Measurements from ENCODE around the gene ERC2.

ERC2 gene

GRCh38 chr3:55491296-55491816 lies 976.9 kb downstream of the ERC2 start (continued):
- TF ChIP-seq, protein P1, sequence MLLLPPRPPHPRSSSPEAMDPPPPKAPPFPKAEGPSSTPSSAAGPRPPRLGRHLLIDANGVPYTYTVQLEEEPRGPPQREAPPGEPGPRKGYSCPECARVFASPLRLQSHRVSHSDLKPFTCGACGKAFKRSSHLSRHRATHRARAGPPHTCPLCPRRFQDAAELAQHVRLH (tag by site-specific recombination; IDR thresholded peaks at IDR 0.05) = peak; percentile 91
- TF ChIP-seq SCRT2 (tag by site-specific recombination; IDR thresholded peaks at IDR 0.05) (no peak), ZNF239 (tag by site-specific recombination; IDR thresholded peaks at IDR 0.05) (no peak), ZBTB20 (tag by site-specific recombination; IDR thresholded peaks at IDR 0.05) (peak; percentile 71), ZNF560 (tag by site-specific recombination; IDR thresholded peaks at IDR 0.05; ENCODE audit: borderline replicate concordance) (no peak), ZFP41 (tag by site-specific recombination; IDR thresholded peaks at IDR 0.05; ENCODE audit: borderline replicate concordance) (no peak), TRIM28 (IDR thresholded peaks at IDR 0.05; ENCODE audit: borderline replicate concordance, low read length) (no peak), MYNN (tag by site-specific recombination; IDR thresholded peaks at IDR 0.05; ENCODE audit: borderline replicate concordance) (no peak), ZFP37 (tag by site-specific recombination; IDR thresholded peaks at IDR 0.05) (no peak), ZNF280C (tag by site-specific recombination; IDR thresholded peaks at IDR 0.05) (no peak), ZNF561 (tag by site-specific recombination; IDR thresholded peaks at IDR 0.05; ENCODE audit: borderline replicate concordance) (peak; percentile 86), ZNF518A (tag by site-specific recombination; conservative IDR thresholded peaks at IDR 0.05; ENCODE audit: low read depth) (peak; percentile 37; the same call in 1 of the 2 replicates), ZNF610 (tag by site-specific recombination; IDR thresholded peaks at IDR 0.05; ENCODE audit: borderline replicate concordance) (no peak), ZNF76 (tag by site-specific recombination; IDR thresholded peaks at IDR 0.05; ENCODE audit: borderline replicate concordance, low read depth) (no peak), ZNF324 (tag by site-specific recombination; IDR thresholded peaks at IDR 0.05) (no peak), ZNF274 (IDR thresholded peaks at IDR 0.05; ENCODE audit: low read length) (no peak), ZNF274 (tag by site-specific recombination; IDR thresholded peaks at IDR 0.05; ENCODE audit: borderline replicate concordance) (no peak), ZNF677 (tag by site-specific recombination; IDR thresholded peaks at IDR 0.05) (no peak), ZNF292 (tag by site-specific recombination; IDR thresholded peaks at IDR 0.05; ENCODE audit: borderline replicate concordance, low read depth) (no peak), GFI1B (tag by site-specific recombination; IDR thresholded peaks at IDR 0.05) (peak; percentile 75), HOXD13 (CRISPR knock-in tag; IDR thresholded peaks at IDR 0.05; ENCODE audit: borderline replicate concordance) (peak; percentile 77; the same call in 1 of the 2 replicates), SETDB1 (IDR thresholded peaks at IDR 0.05; ENCODE audit: insufficient read length, low read length) (no peak)
- TF ChIP-seq, protein P2, sequence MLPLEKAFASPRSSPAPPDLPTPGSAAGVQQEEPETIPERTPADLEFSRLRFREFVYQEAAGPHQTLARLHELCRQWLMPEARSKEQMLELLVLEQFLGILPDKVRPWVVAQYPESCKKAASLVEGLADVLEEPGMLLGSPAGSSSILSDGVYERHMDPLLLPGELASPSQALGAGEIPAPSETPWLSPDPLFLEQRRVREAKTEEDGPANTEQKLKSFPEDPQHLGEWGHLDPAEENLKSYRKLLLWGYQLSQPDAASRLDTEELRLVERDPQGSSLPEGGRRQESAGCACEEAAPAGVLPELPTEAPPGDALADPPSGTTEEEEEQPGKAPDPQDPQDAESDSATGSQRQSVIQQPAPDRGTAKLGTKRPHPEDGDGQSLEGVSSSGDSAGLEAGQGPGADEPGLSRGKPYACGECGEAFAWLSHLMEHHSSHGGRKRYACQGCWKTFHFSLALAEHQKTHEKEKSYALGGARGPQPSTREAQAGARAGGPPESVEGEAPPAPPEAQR (tag by site-specific recombination; IDR thresholded peaks at IDR 0.05) = no peak
- TF ChIP-seq, protein P3, sequence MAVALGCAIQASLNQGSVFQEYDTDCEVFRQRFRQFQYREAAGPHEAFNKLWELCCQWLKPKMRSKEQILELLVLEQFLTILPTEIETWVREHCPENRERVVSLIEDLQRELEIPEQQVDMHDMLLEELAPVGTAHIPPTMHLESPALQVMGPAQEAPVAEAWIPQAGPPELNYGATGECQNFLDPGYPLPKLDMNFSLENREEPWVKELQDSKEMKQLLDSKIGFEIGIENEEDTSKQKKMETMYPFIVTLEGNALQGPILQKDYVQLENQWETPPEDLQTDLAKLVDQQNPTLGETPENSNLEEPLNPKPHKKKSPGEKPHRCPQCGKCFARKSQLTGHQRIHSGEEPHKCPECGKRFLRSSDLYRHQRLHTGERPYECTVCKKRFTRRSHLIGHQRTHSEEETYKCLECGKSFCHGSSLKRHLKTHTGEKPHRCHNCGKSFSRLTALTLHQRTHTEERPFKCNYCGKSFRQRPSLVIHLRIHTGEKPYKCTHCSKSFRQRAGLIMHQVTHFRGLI (tag by site-specific recombination; IDR thresholded peaks at IDR 0.05) = no peak
- TF ChIP-seq, protein P4, sequence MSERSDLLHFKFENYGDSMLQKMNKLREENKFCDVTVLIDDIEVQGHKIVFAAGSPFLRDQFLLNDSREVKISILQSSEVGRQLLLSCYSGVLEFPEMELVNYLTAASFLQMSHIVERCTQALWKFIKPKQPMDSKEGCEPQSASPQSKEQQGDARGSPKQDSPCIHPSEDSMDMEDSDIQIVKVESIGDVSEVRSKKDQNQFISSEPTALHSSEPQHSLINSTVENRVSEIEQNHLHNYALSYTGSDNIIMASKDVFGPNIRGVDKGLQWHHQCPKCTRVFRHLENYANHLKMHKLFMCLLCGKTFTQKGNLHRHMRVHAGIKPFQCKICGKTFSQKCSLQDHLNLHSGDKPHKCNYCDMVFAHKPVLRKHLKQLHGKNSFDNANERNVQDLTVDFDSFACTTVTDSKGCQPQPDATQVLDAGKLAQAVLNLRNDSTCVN (tag by site-specific recombination; optimal IDR thresholded peaks at IDR 0.05) = no peak
- TF ChIP-seq, protein P5, sequence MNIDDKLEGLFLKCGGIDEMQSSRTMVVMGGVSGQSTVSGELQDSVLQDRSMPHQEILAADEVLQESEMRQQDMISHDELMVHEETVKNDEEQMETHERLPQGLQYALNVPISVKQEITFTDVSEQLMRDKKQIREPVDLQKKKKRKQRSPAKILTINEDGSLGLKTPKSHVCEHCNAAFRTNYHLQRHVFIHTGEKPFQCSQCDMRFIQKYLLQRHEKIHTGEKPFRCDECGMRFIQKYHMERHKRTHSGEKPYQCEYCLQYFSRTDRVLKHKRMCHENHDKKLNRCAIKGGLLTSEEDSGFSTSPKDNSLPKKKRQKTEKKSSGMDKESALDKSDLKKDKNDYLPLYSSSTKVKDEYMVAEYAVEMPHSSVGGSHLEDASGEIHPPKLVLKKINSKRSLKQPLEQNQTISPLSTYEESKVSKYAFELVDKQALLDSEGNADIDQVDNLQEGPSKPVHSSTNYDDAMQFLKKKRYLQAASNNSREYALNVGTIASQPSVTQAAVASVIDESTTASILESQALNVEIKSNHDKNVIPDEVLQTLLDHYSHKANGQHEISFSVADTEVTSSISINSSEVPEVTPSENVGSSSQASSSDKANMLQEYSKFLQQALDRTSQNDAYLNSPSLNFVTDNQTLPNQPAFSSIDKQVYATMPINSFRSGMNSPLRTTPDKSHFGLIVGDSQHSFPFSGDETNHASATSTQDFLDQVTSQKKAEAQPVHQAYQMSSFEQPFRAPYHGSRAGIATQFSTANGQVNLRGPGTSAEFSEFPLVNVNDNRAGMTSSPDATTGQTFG (tag by site-specific recombination; IDR thresholded peaks at IDR 0.05; ENCODE audit: borderline replicate concordance) = no peak

Data from HEK293 (cell line).